Keratinocyte (primary cell): ENCODE results near the gene BCL2L11. TPM values are rescaled to one million over a fixed set of nuclear protein-coding genes. Genes with fewer than 3 reads are reported as not detected.

Experiments used
- DNase-seq: peaks from one replicate; pipeline ENCODE4 v3.0.0-alpha.2; 2011; ENCODE audit warnings: low read depth, missing footprints, low spot score
- FAIRE-seq: peaks from 2 replicates; lab custom pipeline; 2011; peaks lifted over from hg19 to GRCh38; lab: Jason Lieb, UNC
- H2AFZ ChIP-seq: 2 replicates; pipeline ENCODE4 v1.6.0; 2012; ENCODE audit warnings: low read length, control low read depth, inconsistent platforms; ENCODE audit not compliant: control insufficient read depth
- H3K27ac ChIP-seq: 2 replicates; pipeline ENCODE4 v1.5.1; 2011; ENCODE audit warnings: low read length; ENCODE audit not compliant: control insufficient read depth, insufficient read depth
- H3K27me3 ChIP-seq: 3 replicates; pipeline ENCODE4 v1.6.0; 2011; ENCODE audit warnings: low read length; ENCODE audit not compliant: control insufficient read depth, insufficient read depth; ENCODE audit errors: extremely low read depth
- H3K36me3 ChIP-seq, 2 experiments: 2 replicates in 1 of 2; 3 replicates in 1 of 2; pipeline ENCODE4 v1.5.1; 2011; ENCODE audit warnings: low read length in 2 of 2, mild to moderate bottlenecking in 1 of 2; ENCODE audit not compliant: control insufficient read depth in 2 of 2, insufficient read depth in 2 of 2; ENCODE audit errors: extremely low read depth in 1 of 2
- H3K4me1 ChIP-seq: 3 replicates; pipeline ENCODE4 v1.5.1; 2011; ENCODE audit warnings: low read length; ENCODE audit not compliant: control insufficient read depth, insufficient read depth; ENCODE audit errors: extremely low read depth
- H3K4me2 ChIP-seq: 3 replicates; pipeline ENCODE4 v1.6.0; 2011; ENCODE audit warnings: low read depth, low read length; ENCODE audit not compliant: control insufficient read depth, insufficient read depth; ENCODE audit errors: extremely low read depth
- H3K4me3 ChIP-seq, 3 experiments: fragments of 200-600 bp in 1 of 3; sonication (generic) in 1 of 3; 2 replicates in 2 of 3; 3 replicates in 1 of 3; pipeline ENCODE4 v1.5.1; 2011 to 2016; ENCODE audit warnings: low read length in 3 of 3, mild to moderate bottlenecking in 3 of 3, control low read depth in 2 of 3, inconsistent platforms in 1 of 3, low read depth in 1 of 3, mixed read lengths in 1 of 3, mixed run types in 1 of 3, moderate library complexity in 1 of 3; ENCODE audit not compliant: control insufficient read depth in 2 of 3, insufficient read depth in 2 of 3; ENCODE audit errors: extremely low read depth in 1 of 3
- H3K79me2 ChIP-seq: 2 replicates; pipeline ENCODE4 v1.6.0; 2012; ENCODE audit warnings: low read length; ENCODE audit not compliant: control insufficient read depth, insufficient read depth
- H3K9ac ChIP-seq: 3 replicates; pipeline ENCODE4 v1.6.0; 2011; ENCODE audit warnings: low read length; ENCODE audit not compliant: control insufficient read depth, insufficient read depth; ENCODE audit errors: extremely low read depth
- H3K9me1 ChIP-seq: 3 replicates; pipeline ENCODE4 v1.6.0; 2011; ENCODE audit warnings: low read length; ENCODE audit not compliant: control insufficient read depth, insufficient read depth; ENCODE audit errors: extremely low read depth
- H3K9me3 ChIP-seq: 2 replicates; pipeline ENCODE4 v1.5.1; 2012; ENCODE audit warnings: low read depth, low read length; ENCODE audit not compliant: control insufficient read depth
- H4K20me1 ChIP-seq: 3 replicates; pipeline ENCODE4 v1.6.0; 2011; ENCODE audit warnings: low read length; ENCODE audit not compliant: control insufficient read depth, insufficient read depth; ENCODE audit errors: extremely low read depth
- CTCF ChIP-seq, 3 experiments: IDR thresholded peaks in 1 of 3; conservative IDR thresholded peaks in 1 of 3; optimal IDR thresholded peaks in 1 of 3; 2 replicates in 2 of 3; 3 replicates in 1 of 3; pipeline versions ENCODE3 to v1.5.1; 2011; ENCODE audit warnings: low read length in 3 of 3, mild to moderate bottlenecking in 3 of 3, moderate library complexity in 2 of 3, control low read depth in 1 of 3, inconsistent platforms in 1 of 3; ENCODE audit not compliant: insufficient read depth in 2 of 3; ENCODE audit errors: extremely low read depth in 1 of 3
- EZH2 ChIP-seq: IDR thresholded peaks from one replicate; pipeline ENCODE4 v1.6.1; 2012; ENCODE audit warnings: inconsistent platforms, mild to moderate bottlenecking, low read length, moderate library complexity
- dilution Hi-C: fragments of 300-500 bp; cut with MboI; formaldehyde crosslinking; loops from one replicate; pipeline ENCODE4 v1.7.0; 2020; ENCODE audit warnings: low sequenced_read_pairs; ENCODE audit not compliant: extremely low pct_ligation_motif_present
- polyA plus RNA-seq, 5 experiments: library from polyadenylated mRNA; depleted of rRNA in 3 of 5; stranded (reverse) in 3 of 5; stranded (forward) in 1 of 5; unstranded in 1 of 5; fragments of >200 nt; gene quantifications; 1 replicate in 1 of 5; 2 replicates in 3 of 5; 3 replicates in 1 of 5; pipeline versions ENCODE4 v1.2.1 to v1.2.3, GENCODE V29; 2011 to 2012; ENCODE audit warnings: missing spikeins in 2 of 5, low read depth in 1 of 5, low replicate concordance in 1 of 5

BCL2L11 gene
- polyA plus RNA-seq, 1 donor (not counting 4 experiments of a cell fraction or from before 2014, with no cell fraction given): 1.9 TPM

GRCh38 chr2:111209045-111209514, 88.4 kb downstream of the BCL2L11 start:
- no peak overlapping the region for H3K4me2 ChIP-seq
- no peak overlapping the region for H3K27ac ChIP-seq
- H3K79me2 ChIP-seq: no peaks in the 10 kb centered on the region
- H3K9me3 ChIP-seq: no peaks in the 10 kb centered on the region
- no peaks in the 10 kb centered on the region for H3K36me3 ChIP-seq
- no peak overlapping the region for H3K4me3 ChIP-seq
- no peak for TF ChIP-seq CTCF (optimal IDR thresholded peaks at IDR 0.05 in 1 of 3, IDR thresholded peaks at IDR 0.05 in 1 of 3, conservative IDR thresholded peaks at IDR 0.05 in 1 of 3; ENCODE audit: extremely low read depth in 1 of 3, insufficient read depth in 2 of 3, low read length in 3 of 3)
- TF ChIP-seq EZH2: no peak
- no peak for FAIRE-seq
- no peaks in the 10 kb centered on the region for H3K4me1 ChIP-seq
- dilution Hi-C loops: no loop called here
- H3K9ac ChIP-seq: no peak overlapping the region
- no peaks in the 10 kb centered on the region for H4K20me1 ChIP-seq
- H3K9me1 ChIP-seq: no peaks in the 10 kb centered on the region
- no peak overlapping the region for H2AFZ ChIP-seq
- no peaks in the 10 kb centered on the region for H3K27me3 ChIP-seq
- DNase-seq: no peak

- H3K4me1 ChIP-seq: no peaks in the 10 kb centered on the region
- no peaks in the 10 kb centered on the region for H4K20me1 ChIP-seq
- no peak overlapping the region for H2AFZ ChIP-seq
- H3K27me3 ChIP-seq: no peaks in the 10 kb centered on the region
- FAIRE-seq (no peak), DNase-seq (no peak)
- no peak for TF ChIP-seq CTCF (optimal IDR thresholded peaks at IDR 0.05 in 1 of 3, IDR thresholded peaks at IDR 0.05 in 1 of 3, conservative IDR thresholded peaks at IDR 0.05 in 1 of 3; ENCODE audit: extremely low read depth in 1 of 3, insufficient read depth in 2 of 3, low read length in 3 of 3)
- no peak for TF ChIP-seq EZH2
- H3K79me2 ChIP-seq: no peaks in the 10 kb centered on the region
- no peak overlapping the region for H3K4me3 ChIP-seq
- no peak overlapping the region for H3K4me2 ChIP-seq
- H3K9me1 ChIP-seq: no peaks in the 10 kb centered on the region
- H3K9me3 ChIP-seq: no peaks in the 10 kb centered on the region
- H3K9ac ChIP-seq: no peak overlapping the region
- dilution Hi-C loops: no loop called here
- H3K27ac ChIP-seq: no peak overlapping the region
- H3K36me3 ChIP-seq: no peaks in the 10 kb centered on the region
Measured at GRCh38 chr2:111210036-111210435, 89.3 kb downstream of the BCL2L11 start.
